ENCODE data around the gene GALNT17.

GALNT17 gene

GRCh38 chr7:71509381-71509780 is 377.4 kb downstream of the GALNT17 start:
- no peak for DNase-seq

- DNase-seq, result no peak
Observed at GRCh38 chr7:71511361-71511807, 379.4 kb downstream of the GALNT17 start.

- no peak for DNase-seq
Observed at GRCh38 chr7:71517940-71518699, 386.2 kb downstream of the GALNT17 start.

- DNase-seq, result no peak
Observed at GRCh38 chr7:71518880-71519279, 386.9 kb downstream of the GALNT17 start.

- no peak for DNase-seq
Observed at GRCh38 chr7:71521506-71521905, 389.6 kb downstream of the GALNT17 start.

- no peak for DNase-seq
Observed at GRCh38 chr7:71526106-71526505, 394.2 kb downstream of the GALNT17 start.

- no peak for DNase-seq
Observed at GRCh38 chr7:71527213-71527612, 395.3 kb downstream of the GALNT17 start.

- no peak for DNase-seq
Observed at GRCh38 chr7:71535616-71536015, 403.7 kb downstream of the GALNT17 start.

GRCh38 chr7:71538210-71538609 is 406.3 kb downstream of the GALNT17 start:
- DNase-seq, result no peak

- no peak for DNase-seq
Observed at GRCh38 chr7:71539615-71540014, 407.7 kb downstream of the GALNT17 start.

GRCh38 chr7:71541707-71542353 is 409.9 kb downstream of the GALNT17 start:
- DNase-seq, result no peak

GRCh38 chr7:71543396-71543795 is 411.5 kb downstream of the GALNT17 start:
- DNase-seq, result no peak

- no peak for DNase-seq
Observed at GRCh38 chr7:71544816-71545215, 412.9 kb downstream of the GALNT17 start.

GRCh38 chr7:71547426-71547825 is 415.5 kb downstream of the GALNT17 start:
- DNase-seq, result no peak

- DNase-seq, result no peak
Observed at GRCh38 chr7:71548746-71549145, 416.8 kb downstream of the GALNT17 start.

- no peak for DNase-seq
Observed at GRCh38 chr7:71553306-71553705, 421.4 kb downstream of the GALNT17 start.

GRCh38 chr7:71555758-71556157 is 423.8 kb downstream of the GALNT17 start:
- DNase-seq, result no peak

- DNase-seq, result no peak
Observed at GRCh38 chr7:71558806-71559613, 427.1 kb downstream of the GALNT17 start.

- no peak for DNase-seq
Observed at GRCh38 chr7:71560354-71560995, 428.5 kb downstream of the GALNT17 start.

- DNase-seq, result no peak
Observed at GRCh38 chr7:71563276-71563675, 431.3 kb downstream of the GALNT17 start.

- DNase-seq, result no peak
Observed at GRCh38 chr7:71566376-71566775, 434.4 kb downstream of the GALNT17 start.

- DNase-seq, result no peak
Observed at GRCh38 chr7:71566991-71567390, 435.0 kb downstream of the GALNT17 start.

Measured in stimulated activated CD4-positive, alpha-beta T cell treated with anti-CD3 and anti-CD28 coated beads, Interleukin-2, amount 100 ng/mL, for 24 hours (primary cell).